ENCODE measurements around the gene STUM.

STUM gene

DNA sequence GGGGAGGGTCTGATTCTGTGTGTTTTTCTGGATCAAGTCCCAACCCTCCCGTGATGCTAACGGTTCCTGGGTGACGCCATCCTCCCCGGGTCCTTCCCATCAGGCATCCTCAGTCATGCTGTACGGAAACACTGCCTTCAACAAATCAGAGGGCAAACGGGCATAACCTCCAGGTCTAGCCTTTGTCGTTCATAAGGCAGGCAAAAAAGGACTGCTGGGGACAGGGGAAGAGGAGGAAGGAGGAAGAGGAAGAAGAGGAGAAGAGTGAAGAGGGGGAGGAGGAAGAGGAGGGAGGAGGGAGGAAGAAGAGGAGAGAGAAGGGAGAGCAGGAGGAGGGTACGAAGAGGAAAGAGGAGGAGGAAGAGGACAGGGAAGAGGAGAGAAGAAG lies 106.1 kb downstream of the STUM start:
- no peak for DNase-seq (ENCODE audit: low spot score)

GRCh38 chr1:226655251-226656163 lies 106.9 kb downstream of the STUM start:
- peak; percentile 14 for DNase-seq (ENCODE audit: low spot score)

- DNase-seq (ENCODE audit: low spot score) = no peak
These were observed 107.6 kb downstream of the STUM start for GRCh38 chr1:226656201-226656600.

DNA sequence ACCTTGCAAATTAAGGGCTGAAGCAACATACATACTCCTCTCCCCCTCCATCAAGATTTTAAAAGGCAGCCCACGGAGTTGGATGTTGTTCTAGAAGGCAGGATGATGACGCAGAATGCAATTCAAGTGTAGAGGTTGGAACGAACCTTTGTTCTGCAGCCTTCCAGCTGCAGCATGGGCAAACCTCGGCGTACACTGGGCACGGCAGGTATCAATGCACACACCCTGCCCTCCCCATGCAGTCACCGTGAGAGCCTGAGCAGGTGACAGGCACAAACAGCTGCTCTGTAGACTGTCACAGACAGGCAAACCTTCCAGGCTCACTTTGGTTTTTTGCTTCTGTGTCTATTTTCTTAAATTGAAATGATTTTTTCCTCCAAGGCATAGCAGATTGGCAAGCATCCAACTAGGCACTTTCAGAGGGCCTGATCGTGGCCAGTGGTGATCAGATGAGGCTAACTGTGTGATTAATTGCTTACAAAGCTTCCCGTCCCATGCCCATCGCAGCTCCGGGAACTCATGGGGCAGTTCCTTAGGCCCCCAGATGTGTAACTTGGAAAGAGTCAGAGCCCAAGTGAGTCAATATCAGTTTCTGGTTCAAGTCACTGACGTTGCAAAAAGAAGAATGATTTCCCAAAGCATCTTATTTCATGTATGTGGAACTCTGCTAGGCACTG lies 108.2 kb downstream of the STUM start:
- DNase-seq (ENCODE audit: low spot score) = no peak

DNA sequence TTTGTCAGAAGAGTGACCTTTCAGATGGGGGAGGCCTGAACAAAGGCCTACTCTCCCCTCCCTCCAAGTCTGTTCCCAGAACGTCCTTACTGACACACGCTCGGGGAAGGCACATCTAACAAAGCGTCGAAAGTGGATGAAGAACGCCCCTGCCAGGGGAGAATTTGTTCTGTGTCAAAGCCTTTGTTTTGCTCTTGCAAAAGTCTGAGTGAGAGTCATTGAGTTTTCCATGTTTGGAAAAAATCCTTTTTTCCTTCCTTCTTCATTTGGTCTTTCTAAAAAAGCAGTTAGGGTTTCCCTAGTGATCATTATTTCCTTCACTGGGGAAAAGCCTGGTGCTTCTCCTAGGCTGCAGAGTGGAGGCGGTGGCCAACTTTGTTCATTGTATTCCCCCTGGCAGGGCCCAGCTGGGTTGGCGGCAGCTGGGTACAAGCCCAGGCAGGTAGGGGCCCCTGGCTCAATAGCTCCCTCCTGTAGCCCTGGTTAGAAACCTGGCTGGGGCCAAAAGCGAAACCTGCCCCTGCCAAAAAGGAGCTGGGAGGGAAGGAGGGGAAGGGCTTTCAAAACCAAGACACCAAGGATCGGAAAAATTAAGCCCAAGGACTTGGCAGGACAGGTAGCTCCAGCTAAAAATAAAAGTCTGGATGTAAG lies 109.5 kb downstream of the STUM start:
- DNase-seq (ENCODE audit: low spot score) = no peak

- no peak for DNase-seq (ENCODE audit: low spot score)
These were observed 110.1 kb downstream of the STUM start for GRCh38 chr1:226658546-226659125.

Data from SW480 (cell line).